ENCODE results near the gene TMF1.

DNA sequence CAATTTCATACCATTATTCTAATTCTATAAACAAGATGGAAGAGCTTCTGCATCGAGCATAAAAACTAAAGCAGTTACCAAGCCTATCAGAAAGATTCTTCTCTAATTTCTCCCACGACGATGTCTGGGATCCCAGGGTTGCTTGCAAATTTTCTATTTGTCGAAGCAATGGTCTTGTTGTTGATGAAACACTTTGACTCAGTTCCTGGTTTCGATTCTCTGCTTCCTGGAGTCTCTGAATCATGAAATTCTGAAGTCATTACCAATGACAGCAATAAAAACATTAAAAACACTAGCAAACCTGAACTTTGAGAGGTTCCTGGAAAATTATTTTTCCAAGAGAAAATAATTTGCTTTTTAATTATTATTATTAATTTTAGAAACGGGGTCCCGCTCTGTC, 18.7 kb downstream of the TMF1 start:
- TF ChIP-seq POLR2AphosphoS5 (IDR thresholded peaks at IDR 0.05; ENCODE audit: low read depth, low read length): no peak
- TF ChIP-seq, protein P1, sequence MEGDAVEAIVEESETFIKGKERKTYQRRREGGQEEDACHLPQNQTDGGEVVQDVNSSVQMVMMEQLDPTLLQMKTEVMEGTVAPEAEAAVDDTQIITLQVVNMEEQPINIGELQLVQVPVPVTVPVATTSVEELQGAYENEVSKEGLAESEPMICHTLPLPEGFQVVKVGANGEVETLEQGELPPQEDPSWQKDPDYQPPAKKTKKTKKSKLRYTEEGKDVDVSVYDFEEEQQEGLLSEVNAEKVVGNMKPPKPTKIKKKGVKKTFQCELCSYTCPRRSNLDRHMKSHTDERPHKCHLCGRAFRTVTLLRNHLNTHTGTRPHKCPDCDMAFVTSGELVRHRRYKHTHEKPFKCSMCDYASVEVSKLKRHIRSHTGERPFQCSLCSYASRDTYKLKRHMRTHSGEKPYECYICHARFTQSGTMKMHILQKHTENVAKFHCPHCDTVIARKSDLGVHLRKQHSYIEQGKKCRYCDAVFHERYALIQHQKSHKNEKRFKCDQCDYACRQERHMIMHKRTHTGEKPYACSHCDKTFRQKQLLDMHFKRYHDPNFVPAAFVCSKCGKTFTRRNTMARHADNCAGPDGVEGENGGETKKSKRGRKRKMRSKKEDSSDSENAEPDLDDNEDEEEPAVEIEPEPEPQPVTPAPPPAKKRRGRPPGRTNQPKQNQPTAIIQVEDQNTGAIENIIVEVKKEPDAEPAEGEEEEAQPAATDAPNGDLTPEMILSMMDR (IDR thresholded peaks at IDR 0.05): no peak
- no peak for TF ChIP-seq TAF1 (IDR thresholded peaks at IDR 0.05; ENCODE audit: borderline replicate concordance, low read depth, low read length)
- TF ChIP-seq RAD21 (IDR thresholded peaks at IDR 0.05; ENCODE audit: low read length): no peak
- TF ChIP-seq SMC3 (IDR thresholded peaks at IDR 0.05; ENCODE audit: low read depth, low read length): no peak
- no peak for TF ChIP-seq EP300 (IDR thresholded peaks at IDR 0.05; ENCODE audit: borderline replicate concordance in 1 of 2, low read depth in 1 of 2, low read length in 1 of 2)
- no peak for TF ChIP-seq RCOR1 (IDR thresholded peaks at IDR 0.05; ENCODE audit: low read length)
- TF ChIP-seq EZH2phosphoT487 (IDR thresholded peaks at IDR 0.05; ENCODE audit: borderline replicate concordance, low read depth): no peak
- TF ChIP-seq CHD2 (IDR thresholded peaks at IDR 0.05; ENCODE audit: low read length, partially characterized antibody): no peak
- TF ChIP-seq FOXJ3 (CRISPR knock-in tag; IDR thresholded peaks at IDR 0.05): no peak
- no peak for TF ChIP-seq MEF2A (IDR thresholded peaks at IDR 0.05; ENCODE audit: borderline replicate concordance, low read depth)
- TF ChIP-seq, protein P2, sequence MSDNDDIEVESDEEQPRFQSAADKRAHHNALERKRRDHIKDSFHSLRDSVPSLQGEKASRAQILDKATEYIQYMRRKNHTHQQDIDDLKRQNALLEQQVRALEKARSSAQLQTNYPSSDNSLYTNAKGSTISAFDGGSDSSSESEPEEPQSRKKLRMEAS (IDR thresholded peaks at IDR 0.05; ENCODE audit: low read depth): no peak
